ENCODE results near the gene RNASE7.
"Not testable (repeated sequence)": the region's sequence is repeated elsewhere in the genome, so short reads cannot be mapped to it uniquely, and the experiment has no call there.

RNASE7 gene

GRCh38 chr14:21037156-21037555 is 5.0 kb upstream of the RNASE7 start:
- TF ChIP-seq, protein P1, sequence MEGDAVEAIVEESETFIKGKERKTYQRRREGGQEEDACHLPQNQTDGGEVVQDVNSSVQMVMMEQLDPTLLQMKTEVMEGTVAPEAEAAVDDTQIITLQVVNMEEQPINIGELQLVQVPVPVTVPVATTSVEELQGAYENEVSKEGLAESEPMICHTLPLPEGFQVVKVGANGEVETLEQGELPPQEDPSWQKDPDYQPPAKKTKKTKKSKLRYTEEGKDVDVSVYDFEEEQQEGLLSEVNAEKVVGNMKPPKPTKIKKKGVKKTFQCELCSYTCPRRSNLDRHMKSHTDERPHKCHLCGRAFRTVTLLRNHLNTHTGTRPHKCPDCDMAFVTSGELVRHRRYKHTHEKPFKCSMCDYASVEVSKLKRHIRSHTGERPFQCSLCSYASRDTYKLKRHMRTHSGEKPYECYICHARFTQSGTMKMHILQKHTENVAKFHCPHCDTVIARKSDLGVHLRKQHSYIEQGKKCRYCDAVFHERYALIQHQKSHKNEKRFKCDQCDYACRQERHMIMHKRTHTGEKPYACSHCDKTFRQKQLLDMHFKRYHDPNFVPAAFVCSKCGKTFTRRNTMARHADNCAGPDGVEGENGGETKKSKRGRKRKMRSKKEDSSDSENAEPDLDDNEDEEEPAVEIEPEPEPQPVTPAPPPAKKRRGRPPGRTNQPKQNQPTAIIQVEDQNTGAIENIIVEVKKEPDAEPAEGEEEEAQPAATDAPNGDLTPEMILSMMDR (IDR thresholded peaks at IDR 0.05; ENCODE audit: insufficient read depth, missing control alignments): no peak
- peak; percentile 34 for DNase-seq (ENCODE audit: insufficient read length, low spot score)
- no peak for FAIRE-seq

GRCh38 chr14:21038441-21039422 is 3.4 kb upstream of the RNASE7 start:
- FAIRE-seq (no peak), DNase-seq (ENCODE audit: insufficient read length, low spot score) (no peak)
- TF ChIP-seq, protein P1 (IDR thresholded peaks at IDR 0.05; ENCODE audit: insufficient read depth, missing control alignments): no peak

DNA sequence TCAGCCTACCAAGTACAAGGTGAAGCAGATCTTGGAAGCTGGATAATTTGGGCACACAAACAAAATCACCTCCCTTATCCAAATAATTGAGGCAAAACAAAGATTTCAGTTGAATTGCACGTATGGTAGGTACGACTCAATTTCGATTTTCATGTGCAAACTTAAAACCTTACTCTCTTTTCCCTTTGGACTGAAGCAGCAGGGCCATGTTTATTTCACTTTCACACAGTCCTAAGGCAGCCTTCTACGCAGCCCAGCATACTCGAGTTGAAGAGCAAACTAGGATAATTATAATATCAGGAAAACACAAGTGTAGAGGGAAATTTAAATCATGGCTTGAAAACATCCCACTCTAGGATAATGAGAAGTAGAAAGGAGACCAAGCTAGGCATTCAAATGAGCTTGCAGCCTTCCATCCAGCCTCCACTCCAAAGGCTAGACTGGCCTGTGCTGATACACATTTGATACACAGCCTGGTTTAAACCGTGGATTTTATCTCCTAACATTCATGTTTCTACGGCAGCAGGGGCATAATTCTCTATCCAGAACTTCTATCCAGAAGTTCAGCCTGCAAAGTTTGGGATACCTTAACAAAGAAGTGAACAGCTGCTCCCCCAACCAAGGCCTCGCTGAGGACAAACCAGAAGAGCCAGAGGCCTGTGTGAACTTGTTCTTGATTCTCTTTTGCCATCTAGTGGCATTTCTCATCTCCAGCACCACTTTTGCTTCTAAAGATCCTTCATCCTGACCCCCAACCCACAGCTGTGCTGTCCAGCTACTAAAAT is 2.4 kb upstream of the RNASE7 start:
- no peak for FAIRE-seq
- TF ChIP-seq, protein P1 (IDR thresholded peaks at IDR 0.05; ENCODE audit: insufficient read depth, missing control alignments): peak; percentile 48
- no peak for DNase-seq (ENCODE audit: insufficient read length, low spot score)

- TF ChIP-seq, protein P1 (IDR thresholded peaks at IDR 0.05; ENCODE audit: insufficient read depth, missing control alignments): no peak
- no peak for DNase-seq (ENCODE audit: insufficient read length, low spot score)
- no peak for FAIRE-seq
These were observed 1.7 kb upstream of the RNASE7 start for GRCh38 chr14:21040370-21040925.

- FAIRE-seq; DNase-seq (ENCODE audit: insufficient read length, low spot score): not testable (repeated sequence)
These were observed 1.2 kb upstream of the RNASE7 start for GRCh38 chr14:21040941-21041340.

DNA sequence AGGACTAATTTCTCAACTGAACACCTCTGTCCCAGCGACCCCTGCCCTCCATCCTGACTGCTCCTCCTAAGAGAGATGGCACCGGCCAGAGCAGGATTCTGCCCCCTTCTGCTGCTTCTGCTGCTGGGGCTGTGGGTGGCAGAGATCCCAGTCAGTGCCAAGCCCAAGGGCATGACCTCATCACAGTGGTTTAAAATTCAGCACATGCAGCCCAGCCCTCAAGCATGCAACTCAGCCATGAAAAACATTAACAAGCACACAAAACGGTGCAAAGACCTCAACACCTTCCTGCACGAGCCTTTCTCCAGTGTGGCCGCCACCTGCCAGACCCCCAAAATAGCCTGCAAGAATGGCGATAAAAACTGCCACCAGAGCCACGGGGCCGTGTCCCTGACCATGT is 756 bp downstream of the RNASE7 start:
- DNase-seq (ENCODE audit: insufficient read length, low spot score) (no peak), FAIRE-seq (no peak)
- TF ChIP-seq, protein P1 (IDR thresholded peaks at IDR 0.05; ENCODE audit: insufficient read depth, missing control alignments): no peak

GRCh38 chr14:21043387-21043973 is 1.3 kb downstream of the RNASE7 start:
- DNase-seq (ENCODE audit: insufficient read length, low spot score) (no peak), FAIRE-seq (no peak)
- TF ChIP-seq, protein P1 (IDR thresholded peaks at IDR 0.05; ENCODE audit: insufficient read depth, missing control alignments): no peak
